HPDE6-E6E7 (cell line): ENCODE measurements around the gene GPS1.
"Not testable (repeated sequence)": the region's sequence is repeated elsewhere in the genome, so short reads cannot be mapped to it uniquely, and the experiment has no call there.

Experiments used
- DNase-seq: peaks from one replicate; pipeline ENCODE4 v3.0.0; 2011; ENCODE audit warnings: missing footprints; ENCODE audit errors: extremely low spot score

GPS1 gene

GRCh38 chr17:82028246-82028645 is 23.5 kb upstream of the GPS1 start:
- no peak for DNase-seq

GRCh38 chr17:82028966-82029365 is 22.7 kb upstream of the GPS1 start:
- DNase-seq, result no peak

- DNase-seq, result no peak
These were observed 22.3 kb upstream of the GPS1 start for GRCh38 chr17:82029391-82029790.

GRCh38 chr17:82029990-82030469 is 21.7 kb upstream of the GPS1 start:
- DNase-seq, result no peak

GRCh38 chr17:82030470-82031302 is 21.0 kb upstream of the GPS1 start:
- peak; percentile 87 for DNase-seq

- no peak for DNase-seq
These were observed 20.3 kb upstream of the GPS1 start, which contains the start of gene RAC3 for GRCh38 chr17:82031303-82031884. RAC3 (plus strand) TSS chr17:82031678; CDS start chr17:82031762, 84 bp downstream.

GRCh38 chr17:82031885-82032627 is 19.6 kb upstream of the GPS1 start:
- no peak for DNase-seq

GRCh38 chr17:82033359-82034085 is 18.2 kb upstream of the GPS1 start:
- no peak for DNase-seq

GRCh38 chr17:82034371-82035011 is 17.2 kb upstream of the GPS1 start:
- DNase-seq, result no peak

GRCh38 chr17:82035488-82035887 is 16.2 kb upstream of the GPS1 start:
- DNase-seq, result no peak

GRCh38 chr17:82035956-82036633 is 15.6 kb upstream of the GPS1 start:
- no peak for DNase-seq

- no peak for DNase-seq
These were observed 15.0 kb upstream of the GPS1 start for GRCh38 chr17:82036634-82037091.

GRCh38 chr17:82037092-82037888 is 14.4 kb upstream of the GPS1 start, which contains the start of gene DCXR:
DCXR (minus strand) TSS chr17:82037697; CDS start chr17:82037682, 15 bp downstream.
- DNase-seq, result peak; percentile 98

GRCh38 chr17:82037889-82038195 is 13.9 kb upstream of the GPS1 start:
- DNase-seq, result no peak

- DNase-seq, result not testable (repeated sequence)
These were observed 12.8 kb upstream of the GPS1 start for GRCh38 chr17:82038796-82039409.

GRCh38 chr17:82039695-82040299 is 11.9 kb upstream of the GPS1 start:
- no peak for DNase-seq

GRCh38 chr17:82041144-82041814 is 10.4 kb upstream of the GPS1 start:
- DNase-seq, result no peak

- DNase-seq, result no peak
These were observed 9.0 kb upstream of the GPS1 start for GRCh38 chr17:82042649-82043048.
